Measurements from ENCODE around the gene CACNA1H. TPM values are rescaled to one million over a fixed set of nuclear protein-coding genes. Genes with fewer than 3 reads are reported as not detected.

Gene CACNA1H
- total RNA-seq, 2 experiments from 2014 or later: 0.86 to 0.98 TPM

- Mint-ChIP-seq H3K27me3 (peaks cover 12% of the 10 kb centered on the region), H3K27ac (no peak overlapping the region), H3K4me1 (peaks cover 2% of the 10 kb centered on the region), H3K9me3 (ENCODE audit: low read depth) (no peaks in the 10 kb centered on the region), H3K36me3 (ENCODE audit: low read depth) (no peaks in the 10 kb centered on the region), H3K4me3 (no peak overlapping the region)
- ChIA-PET CTCF (no interaction called here), POLR2A (no interaction called here)
- intact Hi-C loops (cut with DNase I, micrococcal nuclease): no loop called here
- DNase-seq: no peak
- no peak for ATAC-seq
Observed at GRCh38 chr16:1156055-1156982, 3.4 kb downstream of the CACNA1H start.

- intact Hi-C loops (cut with DNase I, micrococcal nuclease): no loop called here
- H3K4me1 Mint-ChIP-seq: no peaks in the 10 kb centered on the region
- H3K36me3 Mint-ChIP-seq (ENCODE audit: low read depth): no peaks in the 10 kb centered on the region
- DNase-seq (no peak), ATAC-seq (no peak)
- no peak overlapping the region for H3K27ac Mint-ChIP-seq
- peaks cover 12% of the 10 kb centered on the region for H3K27me3 Mint-ChIP-seq
- CTCF ChIA-PET: interaction anchor here (0.5 kb wide), 1 partner anchor 8 kb away, joined by 3 read pairs; no protein-coding TSS in a partner anchor
- no peaks in the 10 kb centered on the region for H3K9me3 Mint-ChIP-seq (ENCODE audit: low read depth)
- H3K4me3 Mint-ChIP-seq: no peak overlapping the region
- POLR2A ChIA-PET: no interaction called here
Observed at GRCh38 chr16:1156983-1157638, 4.2 kb downstream of the CACNA1H start.

- Mint-ChIP-seq H3K36me3 (ENCODE audit: low read depth) (no peaks in the 10 kb centered on the region), H3K4me3 (no peak overlapping the region), H3K4me1 (no peaks in the 10 kb centered on the region), H3K27me3 (peaks cover 12% of the 10 kb centered on the region), H3K27ac (no peak overlapping the region), H3K9me3 (ENCODE audit: low read depth) (no peaks in the 10 kb centered on the region)
- intact Hi-C loops (cut with DNase I, micrococcal nuclease): no loop called here
- ChIA-PET CTCF (interaction anchor here (0.5 kb wide), 1 partner anchor 7 kb away, joined by 3 read pairs; no protein-coding TSS in a partner anchor), POLR2A (no interaction called here)
- no peak for ATAC-seq
- no peak for DNase-seq
Observed at GRCh38 chr16:1157639-1158455, 4.9 kb downstream of the CACNA1H start.

GRCh38 chr16:1158456-1159324, 5.8 kb downstream of the CACNA1H start:
- ATAC-seq (no peak), DNase-seq (peak; percentile 27)
- no peaks in the 10 kb centered on the region for H3K4me1 Mint-ChIP-seq
- H3K36me3 Mint-ChIP-seq (ENCODE audit: low read depth): no peaks in the 10 kb centered on the region
- no peak overlapping the region for H3K27ac Mint-ChIP-seq
- intact Hi-C loops (cut with DNase I, micrococcal nuclease): no loop called here
- CTCF ChIA-PET: no interaction called here
- H3K4me3 Mint-ChIP-seq: no peak overlapping the region
- POLR2A ChIA-PET: no interaction called here
- no peaks in the 10 kb centered on the region for H3K9me3 Mint-ChIP-seq (ENCODE audit: low read depth)
- H3K27me3 Mint-ChIP-seq: peaks cover 12% of the 10 kb centered on the region

- intact Hi-C loops (cut with DNase I, micrococcal nuclease): no loop called here
- no peaks in the 10 kb centered on the region for H3K4me1 Mint-ChIP-seq
- peaks cover 11% of the 10 kb centered on the region for H3K27me3 Mint-ChIP-seq
- ChIA-PET POLR2A (no interaction called here), CTCF (interaction anchor here (0.6 kb wide), 1 partner anchor 451 kb away, joined by 3 read pairs; no protein-coding TSS in a partner anchor)
- ATAC-seq (no peak), DNase-seq (no peak)
- H3K9me3 Mint-ChIP-seq (ENCODE audit: low read depth): no peaks in the 10 kb centered on the region
- H3K4me3 Mint-ChIP-seq: no peak overlapping the region
- H3K36me3 Mint-ChIP-seq (ENCODE audit: low read depth): no peaks in the 10 kb centered on the region
- H3K27ac Mint-ChIP-seq: no peak overlapping the region
Observed at GRCh38 chr16:1159325-1159972, 6.5 kb downstream of the CACNA1H start.

- POLR2A ChIA-PET: no interaction called here
- CTCF ChIA-PET: interaction anchor here (0.6 kb wide), 1 partner anchor 452 kb away, joined by 3 read pairs; no protein-coding TSS in a partner anchor
- Mint-ChIP-seq H3K4me3 (no peak overlapping the region), H3K36me3 (ENCODE audit: low read depth) (no peaks in the 10 kb centered on the region), H3K4me1 (no peaks in the 10 kb centered on the region), H3K27ac (no peak overlapping the region), H3K9me3 (ENCODE audit: low read depth) (no peaks in the 10 kb centered on the region), H3K27me3 (peaks cover 9% of the 10 kb centered on the region)
- ATAC-seq: no peak
- intact Hi-C loops (cut with DNase I, micrococcal nuclease): no loop called here
- DNase-seq: no peak
Observed at GRCh38 chr16:1159973-1160772, 7.3 kb downstream of the CACNA1H start.

GRCh38 chr16:1160773-1161348, 8.0 kb downstream of the CACNA1H start:
- Mint-ChIP-seq H3K27ac (no peak overlapping the region), H3K27me3 (peaks cover 5% of the 10 kb centered on the region), H3K9me3 (ENCODE audit: low read depth) (no peaks in the 10 kb centered on the region), H3K4me1 (no peaks in the 10 kb centered on the region), H3K4me3 (no peak overlapping the region), H3K36me3 (ENCODE audit: low read depth) (no peaks in the 10 kb centered on the region)
- CTCF ChIA-PET: no interaction called here
- no peak for ATAC-seq
- POLR2A ChIA-PET: no interaction called here
- DNase-seq: no peak
- intact Hi-C loops (cut with DNase I, micrococcal nuclease): no loop called here

- no peaks in the 10 kb centered on the region for H3K36me3 Mint-ChIP-seq (ENCODE audit: low read depth)
- ATAC-seq (no peak), DNase-seq (no peak)
- H3K4me1 Mint-ChIP-seq: no peaks in the 10 kb centered on the region
- intact Hi-C loops (cut with DNase I, micrococcal nuclease): no loop called here
- H3K9me3 Mint-ChIP-seq (ENCODE audit: low read depth): no peaks in the 10 kb centered on the region
- no peak overlapping the region for H3K4me3 Mint-ChIP-seq
- no peak overlapping the region for H3K27ac Mint-ChIP-seq
- CTCF ChIA-PET: no interaction called here
- POLR2A ChIA-PET: no interaction called here
- H3K27me3 Mint-ChIP-seq: peaks cover 5% of the 10 kb centered on the region
Observed at GRCh38 chr16:1162701-1163566, 10.0 kb downstream of the CACNA1H start.

- DNase-seq: no peak
- Mint-ChIP-seq H3K27me3 (peaks cover 5% of the 10 kb centered on the region), H3K9me3 (ENCODE audit: low read depth) (no peaks in the 10 kb centered on the region), H3K36me3 (ENCODE audit: low read depth) (no peaks in the 10 kb centered on the region), H3K4me3 (no peak overlapping the region), H3K4me1 (no peaks in the 10 kb centered on the region), H3K27ac (no peak overlapping the region)
- ATAC-seq: no peak
- POLR2A ChIA-PET: no interaction called here
- intact Hi-C loops (cut with DNase I, micrococcal nuclease): no loop called here
- CTCF ChIA-PET: no interaction called here
Observed at GRCh38 chr16:1163567-1164055, 10.7 kb downstream of the CACNA1H start.
